GM11168 (cell line): Measurements from ENCODE around the gene NMS.
"Not testable (repeated sequence)": the region's sequence is repeated elsewhere in the genome, so short reads cannot be mapped to it uniquely, and the experiment has no call there.

ENCODE experiments used
- in situ Hi-C: fragments of 300-500 bp; cut with MboI; formaldehyde crosslinking; loops from one replicate; pipeline ENCODE4 v1.12.0; 2022; ENCODE audit warnings: low sequenced_read_pairs; ENCODE audit not compliant: unreplicated experiment

The NMS gene

GRCh38 chr2:100470182-100470581, at the start of gene NMS:
Gene NMS (plus strand): TSS chr2:100470482. CDS start chr2:100470489, 7 bp downstream.
- in situ Hi-C loops = no loop called here

GRCh38 chr2:100422320-100423055, 47.8 kb upstream of the NMS start:
- in situ Hi-C loops = no loop called here

GRCh38 chr2:100423631-100424030, 46.7 kb upstream of the NMS start:
- in situ Hi-C loops = no loop called here

GRCh38 chr2:100424277-100424875, 45.9 kb upstream of the NMS start:
- in situ Hi-C loops = no loop called here

GRCh38 chr2:100425107-100425506, 45.2 kb upstream of the NMS start:
- in situ Hi-C loops = no loop called here

- in situ Hi-C loops = no loop called here
Observed at GRCh38 chr2:100425573-100426383, 44.5 kb upstream of the NMS start.

- in situ Hi-C loops = no loop called here
Observed at GRCh38 chr2:100426384-100426720, 43.9 kb upstream of the NMS start.

- in situ Hi-C loops = no loop called here
Observed at GRCh38 chr2:100427111-100427510, 43.2 kb upstream of the NMS start.

- in situ Hi-C loops = no loop called here
Observed at GRCh38 chr2:100427627-100428258, 42.5 kb upstream of the NMS start.

GRCh38 chr2:100429726-100430125, 40.6 kb upstream of the NMS start:
- in situ Hi-C loops = no loop called here

GRCh38 chr2:100437751-100438150, 32.5 kb upstream of the NMS start:
- in situ Hi-C loops = no loop called here

- in situ Hi-C loops = no loop called here
Observed at GRCh38 chr2:100446696-100447095, 23.6 kb upstream of the NMS start.

GRCh38 chr2:100451092-100451491, 19.2 kb upstream of the NMS start:
- in situ Hi-C loops = no loop called here

- in situ Hi-C loops = no loop called here
Observed at GRCh38 chr2:100451734-100452133, 18.5 kb upstream of the NMS start.

- in situ Hi-C loops = no loop called here
Observed at GRCh38 chr2:100453853-100454252, 16.4 kb upstream of the NMS start.

GRCh38 chr2:100456357-100456756, 13.9 kb upstream of the NMS start:
- in situ Hi-C loops = not testable (repeated sequence)

- in situ Hi-C loops = no loop called here
Observed at GRCh38 chr2:100460904-100461530, 9.3 kb upstream of the NMS start.

GRCh38 chr2:100470898-100471514, 724 bp downstream of the NMS start:
- in situ Hi-C loops = no loop called here

- in situ Hi-C loops = no loop called here
Observed at GRCh38 chr2:100476606-100477005, 6.3 kb downstream of the NMS start.

GRCh38 chr2:100482741-100483140, 12.5 kb downstream of the NMS start:
- in situ Hi-C loops = no loop called here
